ENCODE results near the gene CHTOP. TPM values are rescaled to one million over a fixed set of nuclear protein-coding genes. Genes with fewer than 3 reads are reported as not detected.
A peak's percentile ranks its signal among the peaks of the same experiment; 100 is the strongest.

Gene CHTOP
- total and polyA plus RNA-seq, 2 of the 8 experiments (the other 6 are each of a cell fraction or from before 2014, with no cell fraction given): 84.6 to 104 TPM

GRCh38 chr1:153606194-153606593, 27.7 kb upstream of the CHTOP start:
- no peaks in the 10 kb centered on the region for H3K9me3 ChIP-seq (ENCODE audit: insufficient read depth in 2 of 2, low read depth in 1 of 2, low read length in 1 of 2)
- CTCF ChIA-PET (ENCODE audit: partially characterized antibody): interaction anchor here (0.9 to 15.9 kb wide), 6 partner anchors 10 to 90 kb away, joined by 3 to 224 read pairs (median 14); partner anchors contain the start of genes S100A13 and S100A14
- H3K4ac ChIP-seq (replicated peaks; ENCODE audit: insufficient read length, low read depth, low read length): no peak overlapping the region
- no peak overlapping the region for H3K23ac ChIP-seq (ENCODE audit: insufficient read length)
- no peak overlapping the region for H2BK15ac ChIP-seq (ENCODE audit: low read length)
- H2BK120ac ChIP-seq (replicated peaks; ENCODE audit: low read depth, low read length): no peak overlapping the region
- H2AFZ ChIP-seq (ENCODE audit: low read length): no peak overlapping the region
- no peaks in the 10 kb centered on the region for H4K20me1 ChIP-seq (replicated peaks in 1 of 2; ENCODE audit: control insufficient read depth in 1 of 2, insufficient read depth in 2 of 2, low read length in 2 of 2)
- H3K23me2 ChIP-seq (ENCODE audit: low read depth, low read length): no peaks in the 10 kb centered on the region
- H4K91ac ChIP-seq (replicated peaks; ENCODE audit: insufficient read length, low read length): no peak overlapping the region
- no peak overlapping the region for H3K56ac ChIP-seq (replicated peaks; ENCODE audit: insufficient read length, low read depth, low read length)
- no peak overlapping the region for H3K14ac ChIP-seq (ENCODE audit: insufficient read length)
- WGBS, 2 experiments (ENCODE audit: extremely low coverage in 1 of 2, insufficient coverage in 1 of 2, insufficient read length in 1 of 2, insufficient replicate concordance in 2 of 2, low coverage in 1 of 2, low lambda C conversion rate in 2 of 2, missing lambda C conversion rate in 1 of 2): 79% methylated on average over 3 of the region's 11 CpGs; no CpG with 5 or more reads in 1 of the 2 experiments
- H2AK5ac ChIP-seq (ENCODE audit: low read depth, low read length): peak overlapping the region; percentile 61; the same call in 1 of the 2 replicates
- FAIRE-seq: no peak
- no peak overlapping the region for H3K18ac ChIP-seq (ENCODE audit: extremely low read depth, low read length)
- H3K4me2 ChIP-seq (ENCODE audit: insufficient read depth in 1 of 2, low read depth in 2 of 2, low read length in 2 of 2): no peak overlapping the region
- H2BK5ac ChIP-seq (ENCODE audit: low read depth, low read length): no peak overlapping the region
- no peak for DNase-seq (ENCODE audit: low read depth in 1 of 2, low spot score in 2 of 2)
- no peaks in the 10 kb centered on the region for H3K27me3 ChIP-seq (replicated peaks in 1 of 4; ENCODE audit: control insufficient read depth in 3 of 4, extremely low read depth in 1 of 4, insufficient read depth in 3 of 4, low read length in 3 of 4)
- H4K8ac ChIP-seq (ENCODE audit: extremely low read depth, insufficient read depth, low read length): no peak overlapping the region
- no peak overlapping the region for H3K9ac ChIP-seq (replicated peaks in 1 of 4; ENCODE audit: extremely low read depth in 1 of 4, low read depth in 3 of 4, low read length in 3 of 4)
- no peak overlapping the region for H3K27ac ChIP-seq (ENCODE audit: low read depth, low read length)
- H3K79me1 ChIP-seq (ENCODE audit: low read depth, low read length): no peaks in the 10 kb centered on the region
- H3K36me3 ChIP-seq (ENCODE audit: control insufficient read depth in 2 of 4, insufficient read depth in 4 of 4, low read length in 3 of 4): no peaks in the 10 kb centered on the region
- H3K4me3 ChIP-seq (ENCODE audit: extremely low read depth in 1 of 4, insufficient read depth in 2 of 4, low read depth in 3 of 4, low read length in 4 of 4): no peak overlapping the region
- POLR2A ChIA-PET (ENCODE audit: partially characterized antibody): interaction anchor here (1.4 to 15.3 kb wide), 3 partner anchors 8 to 22 kb away, joined by 6 to 261 read pairs (median 7); partner anchors contain the start of genes CHTOP, S100A1 and S100A13
- no peak overlapping the region for H2BK12ac ChIP-seq (ENCODE audit: low read depth, low read length)
- H2BK20ac ChIP-seq (ENCODE audit: low read length): no peak overlapping the region
- no peak overlapping the region for H4K5ac ChIP-seq (ENCODE audit: insufficient read length, low read depth, low read length)
- H3K4me1 ChIP-seq (replicated peaks in 1 of 4; ENCODE audit: control insufficient read depth in 3 of 4, insufficient read depth in 4 of 4, low read length in 3 of 4): peaks cover 0 to 18% (median 13%) of the 10 kb centered on the region in 4 experiments; a peak in 6 of 7 replicates
- H3K79me2 ChIP-seq (ENCODE audit: control insufficient read depth in 1 of 2, insufficient read depth in 2 of 2, low read length in 2 of 2): no peaks in the 10 kb centered on the region
- TF ChIP-seq NANOG (IDR thresholded peaks at IDR 0.05; ENCODE audit: insufficient read depth, low read depth, low read length, poor library complexity, severe bottlenecking) (no peak), RNF2 (IDR thresholded peaks at IDR 0.05; ENCODE audit: borderline replicate concordance, low read depth, low read length, missing control alignments, poor library complexity, severe bottlenecking) (no peak), BRCA1 (IDR thresholded peaks at IDR 0.05; ENCODE audit: low read depth, low read length) (no peak), FOSL1 (IDR thresholded peaks at IDR 0.05; ENCODE audit: insufficient read depth, low read depth, low read length) (no peak), MAFK (IDR thresholded peaks at IDR 0.05; ENCODE audit: low read depth, low read length) (no peak), KDM4A (IDR thresholded peaks at IDR 0.05; ENCODE audit: low read depth, low read length, severe bottlenecking) (no peak), ZNF274 (IDR thresholded peaks at IDR 0.05; ENCODE audit: borderline replicate concordance, extremely low read depth, low read length) (no peak), CTBP2 (IDR thresholded peaks at IDR 0.05; ENCODE audit: borderline replicate concordance, insufficient read depth, insufficient read length, low read length) (no peak), NRF1 (IDR thresholded peaks at IDR 0.05; ENCODE audit: low read depth, low read length) (no peak), PHF8 (conservative IDR thresholded peaks at IDR 0.05; ENCODE audit: low read depth, low read length) (no peak), TCF12 (IDR thresholded peaks at IDR 0.05; ENCODE audit: low read depth, low read length) (no peak)
- TF ChIP-seq, protein P1, sequence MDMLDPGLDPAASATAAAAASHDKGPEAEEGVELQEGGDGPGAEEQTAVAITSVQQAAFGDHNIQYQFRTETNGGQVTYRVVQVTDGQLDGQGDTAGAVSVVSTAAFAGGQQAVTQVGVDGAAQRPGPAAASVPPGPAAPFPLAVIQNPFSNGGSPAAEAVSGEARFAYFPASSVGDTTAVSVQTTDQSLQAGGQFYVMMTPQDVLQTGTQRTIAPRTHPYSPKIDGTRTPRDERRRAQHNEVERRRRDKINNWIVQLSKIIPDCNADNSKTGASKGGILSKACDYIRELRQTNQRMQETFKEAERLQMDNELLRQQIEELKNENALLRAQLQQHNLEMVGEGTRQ (IDR thresholded peaks at IDR 0.05; ENCODE audit: low read length): no peak
